Vagina (tissue), 2 donors: ENCODE measurements around the gene HSD11B1. TPM values are rescaled to one million over a fixed set of nuclear protein-coding genes. Genes with fewer than 3 reads are reported as not detected.

ENCODE experiments used
- DNase-seq, 2 donors: peaks; one replicate each; pipeline ENCODE4 v3.0.0-alpha.2; 2017; ENCODE audit errors: extremely low spot score in 2 of 2
- H3K27ac ChIP-seq: fragments of 200-600 bp; sonication (generic); one replicate; pipeline ENCODE4 v1.5.1; 2019
- H3K27me3 ChIP-seq: fragments of 200-600 bp; sonication (generic); one replicate; pipeline ENCODE4 v1.5.1; 2019
- H3K36me3 ChIP-seq, 2 donors: fragments of 200-600 bp; sonication (generic); one replicate each; pipeline ENCODE4 v1.5.1; 2017 to 2019
- H3K4me1 ChIP-seq: fragments of 200-600 bp; sonication (generic); one replicate; pipeline ENCODE4 v1.5.1; 2019
- H3K4me3 ChIP-seq, 2 donors: fragments of 200-600 bp; sonication (generic); 1 replicate in 1 of 2; 2 replicates in 1 of 2; pipeline ENCODE4 v1.5.1; 2016 to 2019
- H3K9me3 ChIP-seq: fragments of 200-600 bp; sonication (generic); one replicate; pipeline ENCODE4 v1.5.1; 2019
- POLR2A ChIP-seq, 2 donors: fragments of 450-650 bp; IDR thresholded peaks; one replicate each; pipeline ENCODE4 v1.6.1; 2017; ENCODE audit warnings: antibody characterized with exemption in 2 of 2, mild to moderate bottlenecking in 2 of 2, moderate library complexity in 2 of 2
- POLR2AphosphoS5 ChIP-seq, 2 donors: sonication (generic); formaldehyde crosslinking; IDR thresholded peaks; one replicate each; pipeline ENCODE4 v1.9.0; 2017; ENCODE audit warnings: antibody characterized with exemption in 2 of 2, mild to moderate bottlenecking in 2 of 2, low read depth in 1 of 2; ENCODE audit not compliant: insufficient read depth in 1 of 2
- intact Hi-C: fragments of 100-400 bp; cut with DNase I; formaldehyde crosslinking; loops from one replicate; pipeline ENCODE4 v1.15.1; 2023
- total RNA-seq: library from RNA; depleted of rRNA; stranded (reverse); fragments of >200 nt; gene quantifications from one replicate; pipeline ENCODE4 v1.2.3, GENCODE V29; 2016
- TF ChIP-seq, protein P1 (sequence below), 3 experiments: fragments of 450-650 bp in 2 of 3; fragments of 200-600 bp in 1 of 3; sonication (generic) in 1 of 3; IDR thresholded peaks; one replicate each; pipeline ENCODE4 v1.5.1; 2017 to 2019; ENCODE audit warnings: antibody characterized with exemption in 3 of 3, mild to moderate bottlenecking in 2 of 3, moderate library complexity in 2 of 3

The HSD11B1 gene
- total RNA-seq, 1 donor from 2014 or later = 18.7 TPM

GRCh38 chr1:209743145-209743482, 38.5 kb downstream of the HSD11B1 start:
- no peaks in the 10 kb centered on the region for H3K36me3 ChIP-seq
- H3K4me1 ChIP-seq = peaks cover 17% of the 10 kb centered on the region
- DNase-seq = no peak
- H3K9me3 ChIP-seq = no peaks in the 10 kb centered on the region
- intact Hi-C loops = loop anchor here (10.0 kb wide), 1 partner anchor 48 kb away; no protein-coding TSS in a partner anchor
- TF ChIP-seq, protein P1, sequence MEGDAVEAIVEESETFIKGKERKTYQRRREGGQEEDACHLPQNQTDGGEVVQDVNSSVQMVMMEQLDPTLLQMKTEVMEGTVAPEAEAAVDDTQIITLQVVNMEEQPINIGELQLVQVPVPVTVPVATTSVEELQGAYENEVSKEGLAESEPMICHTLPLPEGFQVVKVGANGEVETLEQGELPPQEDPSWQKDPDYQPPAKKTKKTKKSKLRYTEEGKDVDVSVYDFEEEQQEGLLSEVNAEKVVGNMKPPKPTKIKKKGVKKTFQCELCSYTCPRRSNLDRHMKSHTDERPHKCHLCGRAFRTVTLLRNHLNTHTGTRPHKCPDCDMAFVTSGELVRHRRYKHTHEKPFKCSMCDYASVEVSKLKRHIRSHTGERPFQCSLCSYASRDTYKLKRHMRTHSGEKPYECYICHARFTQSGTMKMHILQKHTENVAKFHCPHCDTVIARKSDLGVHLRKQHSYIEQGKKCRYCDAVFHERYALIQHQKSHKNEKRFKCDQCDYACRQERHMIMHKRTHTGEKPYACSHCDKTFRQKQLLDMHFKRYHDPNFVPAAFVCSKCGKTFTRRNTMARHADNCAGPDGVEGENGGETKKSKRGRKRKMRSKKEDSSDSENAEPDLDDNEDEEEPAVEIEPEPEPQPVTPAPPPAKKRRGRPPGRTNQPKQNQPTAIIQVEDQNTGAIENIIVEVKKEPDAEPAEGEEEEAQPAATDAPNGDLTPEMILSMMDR (IDR thresholded peaks at IDR 0.05) = no peak
- TF ChIP-seq POLR2A (IDR thresholded peaks at IDR 0.05) (no peak), POLR2AphosphoS5 (IDR thresholded peaks at IDR 0.05; ENCODE audit: insufficient read depth in 1 of 2, low read depth in 1 of 2) (no peak)
- no peaks in the 10 kb centered on the region for H3K27me3 ChIP-seq
- H3K4me3 ChIP-seq = no peak overlapping the region
- H3K27ac ChIP-seq = peak overlapping the region; percentile 13

GRCh38 chr1:209746451-209747165, 42.0 kb downstream of the HSD11B1 start:
- Histone ChIP-seq H3K27ac (no peak overlapping the region), H3K4me1 (peaks cover 17% of the 10 kb centered on the region), H3K9me3 (no peaks in the 10 kb centered on the region), H3K27me3 (no peaks in the 10 kb centered on the region), H3K4me3 (no peak overlapping the region), H3K36me3 (no peaks in the 10 kb centered on the region)
- DNase-seq = no peak
- TF ChIP-seq, protein P1 (IDR thresholded peaks at IDR 0.05) = no peak
- no peak for TF ChIP-seq POLR2A (IDR thresholded peaks at IDR 0.05)
- TF ChIP-seq POLR2AphosphoS5 (IDR thresholded peaks at IDR 0.05; ENCODE audit: insufficient read depth in 1 of 2, low read depth in 1 of 2) = no peak
- intact Hi-C loops = loop anchor here (10.0 kb wide), 1 partner anchor 52 kb away; no protein-coding TSS in a partner anchor

DNA sequence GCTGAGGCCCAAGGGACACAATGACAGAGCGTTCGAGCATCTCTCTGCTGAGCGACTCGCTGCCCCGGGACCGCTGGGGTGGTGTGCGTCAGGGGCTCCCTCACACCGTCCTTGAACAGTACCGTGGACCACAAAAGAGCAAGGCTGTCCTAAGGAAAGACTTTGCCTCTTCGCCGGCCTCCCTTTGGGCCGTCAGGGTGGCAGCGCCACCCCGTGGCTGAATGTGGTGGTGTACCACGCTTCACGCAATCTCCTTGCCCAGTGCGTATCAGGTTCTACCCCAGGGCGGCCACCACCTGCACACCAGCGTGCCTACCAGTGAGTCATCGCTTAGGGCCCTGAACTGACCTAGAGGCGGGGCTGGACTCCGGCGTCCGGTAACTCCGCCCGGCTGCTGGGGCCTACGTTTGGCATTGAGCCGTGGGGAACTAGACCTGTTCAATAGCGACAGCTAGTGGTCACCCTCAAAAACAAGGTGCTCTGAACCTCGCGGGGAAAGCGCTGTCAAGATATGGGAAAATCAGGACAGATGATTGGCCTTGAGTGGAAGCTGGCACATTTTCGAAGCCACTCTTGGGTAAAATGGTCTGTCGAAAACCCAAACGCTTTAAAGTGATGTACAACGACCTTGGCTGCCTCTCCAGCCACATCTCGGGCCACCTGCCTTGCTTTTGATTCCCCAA, 43.1 kb downstream of the HSD11B1 start:
- Histone ChIP-seq H3K4me1 (peaks cover 6% of the 10 kb centered on the region), H3K9me3 (no peaks in the 10 kb centered on the region), H3K27ac (peak overlapping the region; percentile 33), H3K4me3 (peak overlapping the region in 1 of 2 donors; percentile 36), H3K36me3 (no peaks in the 10 kb centered on the region), H3K27me3 (no peaks in the 10 kb centered on the region)
- no peak for DNase-seq
- intact Hi-C loops = loop anchor here (10.0 kb wide), 1 partner anchor 53 kb away; no protein-coding TSS in a partner anchor
- TF ChIP-seq, protein P1 (IDR thresholded peaks at IDR 0.05) = peak; percentile 71 to 96 (median 81)
- peak; percentile 76 to 81 for TF ChIP-seq POLR2AphosphoS5 (IDR thresholded peaks at IDR 0.05; ENCODE audit: insufficient read depth in 1 of 2, low read depth in 1 of 2)
- TF ChIP-seq POLR2A (IDR thresholded peaks at IDR 0.05) = no peak

- H3K27ac ChIP-seq = no peak overlapping the region
- H3K27me3 ChIP-seq = no peaks in the 10 kb centered on the region
- no peak for DNase-seq
- intact Hi-C loops = loop anchor here (10.0 kb wide), 1 partner anchor 54 kb away; no protein-coding TSS in a partner anchor
- H3K4me1 ChIP-seq = no peaks in the 10 kb centered on the region
- H3K9me3 ChIP-seq = no peaks in the 10 kb centered on the region
- H3K4me3 ChIP-seq = no peak overlapping the region
- no peaks in the 10 kb centered on the region for H3K36me3 ChIP-seq
- TF ChIP-seq, protein P1 (IDR thresholded peaks at IDR 0.05) = no peak
- no peak for TF ChIP-seq POLR2A (IDR thresholded peaks at IDR 0.05)
- TF ChIP-seq POLR2AphosphoS5 (IDR thresholded peaks at IDR 0.05; ENCODE audit: insufficient read depth in 1 of 2, low read depth in 1 of 2) = no peak
Measured at GRCh38 chr1:209748620-209749019, 44.0 kb downstream of the HSD11B1 start.
